Mucosa of stomach (tissue), 1 donor: ENCODE results near the gene ZDHHC7.

Experiments
- H3K27me3 ChIP-seq: one replicate; pipeline ENCODE4 v1.7.0; 2013; ENCODE audit warnings: mild to moderate bottlenecking, low read length; ENCODE audit not compliant: control insufficient read depth, insufficient read depth
- H3K36me3 ChIP-seq: one replicate; pipeline ENCODE4 v1.7.0; 2013; ENCODE audit warnings: low read length; ENCODE audit not compliant: control insufficient read depth, insufficient read depth
- H3K4me1 ChIP-seq: one replicate; pipeline ENCODE4 v1.7.0; 2013; ENCODE audit warnings: mild to moderate bottlenecking, low read length; ENCODE audit not compliant: control insufficient read depth, insufficient read depth
- H3K4me3 ChIP-seq: one replicate; pipeline ENCODE4 v1.7.0; 2013; ENCODE audit warnings: low read length
- H3K9ac ChIP-seq: one replicate; pipeline ENCODE4 v1.7.0; 2013; ENCODE audit warnings: mild to moderate bottlenecking, low read length, moderate library complexity
- H3K9me3 ChIP-seq: one replicate; pipeline ENCODE4 v1.7.0; 2013; ENCODE audit warnings: mild to moderate bottlenecking, low read length, moderate library complexity; ENCODE audit not compliant: control insufficient read depth
- donor health status: Pancreatic carcinoma.

ZDHHC7 gene

DNA sequence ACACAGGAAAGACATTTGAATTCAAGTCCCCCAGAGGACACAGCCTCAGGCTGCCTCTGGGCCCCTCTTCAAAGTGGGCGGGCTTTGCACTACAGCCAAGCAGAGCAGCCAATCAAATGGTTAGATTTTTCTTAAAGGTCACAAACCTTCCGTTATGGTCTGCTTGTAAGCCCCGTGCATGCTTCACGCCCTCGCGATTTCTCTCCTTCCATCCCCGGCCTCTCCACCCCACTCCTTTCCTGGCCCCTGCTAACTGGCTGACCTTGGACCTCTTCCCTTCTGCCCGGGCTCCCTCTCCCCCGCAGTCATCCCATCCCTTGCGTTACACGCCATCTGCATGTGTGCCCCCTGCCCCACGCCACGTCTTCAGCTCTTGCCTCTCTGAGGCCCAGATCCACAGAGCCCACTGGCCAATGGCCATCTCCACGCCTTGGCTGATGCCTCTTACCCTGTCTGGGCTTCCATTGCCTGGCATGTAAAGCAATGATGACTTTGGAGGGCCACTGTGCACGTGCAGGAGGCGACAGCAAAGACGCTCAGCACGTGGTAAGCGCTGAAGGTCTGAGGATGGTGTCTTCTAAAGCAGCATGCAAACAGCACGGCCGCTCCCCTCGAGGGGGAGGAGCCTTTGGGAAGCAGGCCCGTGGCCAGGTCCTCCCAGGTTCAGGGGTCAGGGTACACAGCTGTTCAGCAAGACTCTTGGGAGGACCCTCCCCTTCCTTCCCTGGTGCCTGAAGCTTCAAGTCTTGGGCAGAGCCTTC lies 86.8 kb downstream of the ZDHHC7 start:
- no peak overlapping the region for H3K9ac ChIP-seq
- no peak overlapping the region for H3K4me3 ChIP-seq
- H3K36me3 ChIP-seq, result no peaks in the 10 kb centered on the region
- no peaks in the 10 kb centered on the region for H3K27me3 ChIP-seq
- H3K9me3 ChIP-seq, result no peaks in the 10 kb centered on the region
- peaks cover 45% of the 10 kb centered on the region for H3K4me1 ChIP-seq
